B cell (primary cell): Measurements from ENCODE around the gene CHST14. TPM values are rescaled to one million over a fixed set of nuclear protein-coding genes. Genes with fewer than 3 reads are reported as not detected.

ENCODE experiments used
- ATAC-seq: fragments of 200-7000 bp; cut with Tn5 transposase; one replicate; pipeline ENCODE4 v1.10.0; 2021; ENCODE audit warnings: low read depth, mild to moderate bottlenecking, moderate number of reproducible peaks, moderate library complexity
- CTCF ChIA-PET: fragments of 350-600 bp; sonication (Branson Sonifier 250); formaldehyde crosslinking; loops from one replicate; lab custom pipeline; 2021; ENCODE audit warnings: antibody characterized with exemption, inconsistent platforms; lab: Charles Lee
- POLR2A ChIA-PET: fragments of 350-600 bp; sonication (Branson Sonifier 250); formaldehyde crosslinking; loops from one replicate; lab custom pipeline; 2021; ENCODE audit warnings: antibody characterized with exemption; lab: Charles Lee
- DNase-seq: peaks from one replicate; pipeline ENCODE4 v3.0.0; 2013
- H2AFZ ChIP-seq: 2 replicates; pipeline ENCODE4 v1.6.1; 2012; ENCODE audit warnings: mild to moderate bottlenecking, low read depth, low read length; ENCODE audit not compliant: insufficient read depth, poor library complexity, severe bottlenecking
- H3K27ac ChIP-seq, 2 donors: 1 replicate in 1 of 2; 2 replicates in 1 of 2; pipeline ENCODE4 v1.5.1; 2012 to 2013; ENCODE audit warnings: low read length in 2 of 2, mild to moderate bottlenecking in 2 of 2, moderate library complexity in 1 of 2
- H3K27me3 ChIP-seq, 4 experiments: fragments of 200-600 bp in 1 of 4; sonication (generic) in 1 of 4; replicated peaks in 1 of 4; 1 replicate in 2 of 4; 2 replicates in 2 of 4; pipeline versions ENCODE4 v1.6.1 to v1.7.0; 2013 to 2016; ENCODE audit warnings: low read length in 3 of 4, mild to moderate bottlenecking in 2 of 4, mixed read lengths in 1 of 4, moderate library complexity in 1 of 4; ENCODE audit not compliant: insufficient read depth in 4 of 4, control insufficient read depth in 3 of 4; ENCODE audit errors: control extremely low read depth in 1 of 4
- H3K36me3 ChIP-seq, 2 experiments: replicated peaks in 1 of 2; 1 replicate in 1 of 2; 2 replicates in 1 of 2; pipeline versions ENCODE4 v1.6.1 to v1.7.1; 2013; ENCODE audit warnings: low read length in 1 of 2; ENCODE audit not compliant: insufficient read depth in 2 of 2, control insufficient read depth in 1 of 2; ENCODE audit errors: control extremely low read depth in 1 of 2, extremely low read depth in 1 of 2
- H3K4me1 ChIP-seq, 2 donors: fragments of 200-600 bp in 1 of 2; sonication (generic) in 1 of 2; 1 replicate in 1 of 2; 2 replicates in 1 of 2; pipeline versions ENCODE4 v1.5.1 to v1.6.1; 2013 to 2017; ENCODE audit warnings: low read length in 2 of 2; ENCODE audit not compliant: control insufficient read depth in 2 of 2, insufficient read depth in 2 of 2
- H3K4me2 ChIP-seq: replicated peaks from 2 replicates; pipeline ENCODE3; 2012; ENCODE audit warnings: mild to moderate bottlenecking, low read depth, low read length; ENCODE audit not compliant: poor library complexity, severe bottlenecking
- H3K4me3 ChIP-seq, 5 experiments: fragments of 200-600 bp in 1 of 5; sonication (generic) in 1 of 5; 1 replicate in 3 of 5; 2 replicates in 2 of 5; pipeline versions ENCODE4 v1.5.1 to v1.7.0; 2011 to 2016; ENCODE audit warnings: low read length in 4 of 5, mild to moderate bottlenecking in 4 of 5, low read depth in 2 of 5, control low read depth in 1 of 5, moderate library complexity in 1 of 5; ENCODE audit not compliant: insufficient read depth in 1 of 5; ENCODE audit errors: control extremely low read depth in 1 of 5, extremely low read depth in 1 of 5
- H3K79me2 ChIP-seq: fragments of 200-600 bp; sonication (generic); one replicate; pipeline ENCODE4 v1.6.0; 2016; ENCODE audit warnings: low read length; ENCODE audit not compliant: control insufficient read depth, insufficient read depth
- H3K9ac ChIP-seq: fragments of 200-600 bp; sonication (generic); 2 replicates; pipeline ENCODE4 v1.6.1; 2017; ENCODE audit warnings: mild to moderate bottlenecking, low read length, moderate library complexity
- H3K9me3 ChIP-seq, 3 donors: one replicate each; pipeline versions ENCODE4 v1.6.1 to v1.7.1; 2013; ENCODE audit warnings: low read length in 2 of 3; ENCODE audit not compliant: control insufficient read depth in 2 of 3, insufficient read depth in 1 of 3; ENCODE audit errors: control extremely low read depth in 1 of 3
- H4K20me1 ChIP-seq: 2 replicates; pipeline ENCODE4 v1.6.0; 2012; ENCODE audit warnings: mild to moderate bottlenecking, low read length; ENCODE audit not compliant: insufficient read depth, control insufficient read depth, poor library complexity, severe bottlenecking
- H3K27ac Mint-ChIP-seq: one replicate; pipeline ENCODE4 v1.8.0; 2021; ENCODE audit warnings: mixed read lengths
- H3K27me3 Mint-ChIP-seq: one replicate; pipeline ENCODE4 v1.8.0; 2021; ENCODE audit warnings: mixed read lengths
- H3K4me1 Mint-ChIP-seq: one replicate; pipeline ENCODE4 v1.8.0; 2021; ENCODE audit warnings: mixed read lengths
- H3K4me3 Mint-ChIP-seq: one replicate; pipeline ENCODE4 v1.8.0; 2021; ENCODE audit warnings: mixed read lengths
- H3K9me3 Mint-ChIP-seq: one replicate; pipeline ENCODE4 v1.8.0; 2022; ENCODE audit warnings: mixed read lengths; ENCODE audit not compliant: insufficient read depth
- CTCF ChIP-seq: fragments of 200-600 bp; IDR thresholded peaks from one replicate; pipeline ENCODE4 v1.8.0; 2022; ENCODE audit warnings: antibody characterized with exemption, mild to moderate bottlenecking
- EZH2 ChIP-seq: IDR thresholded peaks from 2 replicates; pipeline ENCODE4 v1.6.1; 2012; ENCODE audit warnings: borderline replicate concordance, low read depth, mild to moderate bottlenecking, moderate library complexity, low read length; ENCODE audit not compliant: insufficient read depth, poor library complexity, severe bottlenecking
- WGBS: methylation state at CpG from one replicate; pipeline ENCODE4 v1.1.5; 2013; ENCODE audit warnings: missing lambda C conversion rate; ENCODE audit not compliant: insufficient coverage; 5-methylcytosine and 5-hydroxymethylcytosine counted together
- intact Hi-C: fragments of 100-400 bp; cut with micrococcal nuclease; formaldehyde crosslinking; loops from one replicate; pipeline ENCODE4 v1.10.0; 2022
- polyA plus RNA-seq: library from polyadenylated mRNA; depleted of rRNA; stranded (reverse); fragments of >200 nt; gene quantifications from 2 replicates; pipeline ENCODE4 v1.2.3, GENCODE V29; 2012
- total RNA-seq, 2 donors: library from RNA; stranded (reverse); fragments of 120-200 nt in 1 of 2; gene quantifications; 1 replicate in 1 of 2; 2 replicates in 1 of 2; pipeline versions ENCODE4 v1.2.3 to v1.2.4, GENCODE V29; 2013 to 2022

The CHST14 gene
- total and polyA plus RNA-seq, 2 donors (not counting 1 experiment from before 2014, with no cell fraction given): 5.7 to 16.7 TPM

GRCh38 chr15:40424483-40425115, 46.2 kb upstream of the CHST14 start:
- POLR2A ChIA-PET: no interaction called here
- intact Hi-C loops: loop anchor here (5.0 to 10.0 kb wide), 2 partner anchors 640 to 737 kb away; partner anchors contain the start of gene FSIP1
- 100% methylated on average over 3 of the region's 6 CpGs for WGBS
- Histone ChIP-seq H4K20me1 (no peaks in the 10 kb centered on the region), H3K27ac (no peak overlapping the region), H3K9me3 (no peaks in the 10 kb centered on the region), H3K4me3 (no peak overlapping the region), H2AFZ (no peak overlapping the region), H3K9ac (no peak overlapping the region), H3K4me1 (peaks cover 4 to 7% of the 10 kb centered on the region in 2 donors), H3K79me2 (no peaks in the 10 kb centered on the region), H3K27me3 (no peaks in the 10 kb centered on the region), H3K4me2 (no peak overlapping the region), H3K36me3 (peaks cover 0 to 2% of the 10 kb centered on the region in 2 experiments)
- no peak overlapping the region for H3K27ac Mint-ChIP-seq
- no peaks in the 10 kb centered on the region for H3K9me3 Mint-ChIP-seq
- no peak for ATAC-seq
- H3K4me1 Mint-ChIP-seq: peaks cover 2% of the 10 kb centered on the region
- H3K4me3 Mint-ChIP-seq: no peak overlapping the region
- CTCF ChIA-PET: interaction anchor here (1.0 to 11.6 kb wide), 5 partner anchors 10 to 145 kb away, joined by 3 to 308 read pairs (median 35); partner anchors contain the start of gene CCDC9B
- no peaks in the 10 kb centered on the region for H3K27me3 Mint-ChIP-seq
- TF ChIP-seq EZH2 (no peak), CTCF (no peak)
- no peak for DNase-seq

- Histone ChIP-seq H3K79me2 (no peaks in the 10 kb centered on the region), H3K4me3 (no peak overlapping the region), H3K27me3 (no peaks in the 10 kb centered on the region), H3K9me3 (no peaks in the 10 kb centered on the region), H3K4me2 (no peak overlapping the region), H3K4me1 (peaks cover 4 to 7% of the 10 kb centered on the region in 2 donors), H4K20me1 (no peaks in the 10 kb centered on the region), H3K9ac (no peak overlapping the region), H3K27ac (no peak overlapping the region), H2AFZ (no peak overlapping the region), H3K36me3 (peaks cover 0 to 2% of the 10 kb centered on the region in 2 experiments)
- no peak for ATAC-seq
- Mint-ChIP-seq H3K4me1 (peaks cover 2% of the 10 kb centered on the region), H3K9me3 (no peaks in the 10 kb centered on the region), H3K4me3 (no peak overlapping the region), H3K27ac (no peak overlapping the region), H3K27me3 (no peaks in the 10 kb centered on the region)
- POLR2A ChIA-PET: no interaction called here
- CTCF ChIA-PET: interaction anchor here (0.9 to 11.6 kb wide), 6 partner anchors 19 to 151 kb away, joined by 3 to 308 read pairs (median 4); partner anchors contain the start of gene CCDC9B
- intact Hi-C loops: loop anchor here (10.0 kb wide), 1 partner anchor 641 kb away; the partner anchor contains the start of gene FSIP1
- DNase-seq: no peak
- WGBS: 100% methylated on average over 3 of the region's 5 CpGs
- TF ChIP-seq CTCF (no peak), EZH2 (no peak)
These were observed 45.1 kb upstream of the CHST14 start for GRCh38 chr15:40425681-40426080.
